ENCODE measurements around the gene CABLES1. TPM values are rescaled to one million over a fixed set of nuclear protein-coding genes. Genes with fewer than 3 reads are reported as not detected.

The CABLES1 gene
- polyA plus RNA-seq, 3 donors = 0.09 to 0.15 TPM; not detected in 1

GRCh38 chr18:23244401-23244800 is 109.1 kb downstream of the CABLES1 start:
- 89% methylated on average over 8 of the region's 12 CpGs for WGBS (ENCODE audit: insufficient coverage)
- no peak for DNase-seq

GRCh38 chr18:23245461-23245860 is 110.2 kb downstream of the CABLES1 start:
- Mint-ChIP-seq H3K27me3 (ENCODE audit: low read depth in 3 of 3) (peaks cover 0 to 4% (median 0%) of the 10 kb centered on the region in 3 donors), H3K4me3 (no peak overlapping the region), H3K9me3 (peaks cover 0 to 3% (median 0%) of the 10 kb centered on the region in 7 donors), H3K27ac (peak overlapping the region in 1 of 7 donors; percentile 16), H3K36me3 (no peaks in the 10 kb centered on the region), H3K4me1 (peaks cover 24% of the 10 kb centered on the region)
- TF ChIP-seq, protein P1, sequence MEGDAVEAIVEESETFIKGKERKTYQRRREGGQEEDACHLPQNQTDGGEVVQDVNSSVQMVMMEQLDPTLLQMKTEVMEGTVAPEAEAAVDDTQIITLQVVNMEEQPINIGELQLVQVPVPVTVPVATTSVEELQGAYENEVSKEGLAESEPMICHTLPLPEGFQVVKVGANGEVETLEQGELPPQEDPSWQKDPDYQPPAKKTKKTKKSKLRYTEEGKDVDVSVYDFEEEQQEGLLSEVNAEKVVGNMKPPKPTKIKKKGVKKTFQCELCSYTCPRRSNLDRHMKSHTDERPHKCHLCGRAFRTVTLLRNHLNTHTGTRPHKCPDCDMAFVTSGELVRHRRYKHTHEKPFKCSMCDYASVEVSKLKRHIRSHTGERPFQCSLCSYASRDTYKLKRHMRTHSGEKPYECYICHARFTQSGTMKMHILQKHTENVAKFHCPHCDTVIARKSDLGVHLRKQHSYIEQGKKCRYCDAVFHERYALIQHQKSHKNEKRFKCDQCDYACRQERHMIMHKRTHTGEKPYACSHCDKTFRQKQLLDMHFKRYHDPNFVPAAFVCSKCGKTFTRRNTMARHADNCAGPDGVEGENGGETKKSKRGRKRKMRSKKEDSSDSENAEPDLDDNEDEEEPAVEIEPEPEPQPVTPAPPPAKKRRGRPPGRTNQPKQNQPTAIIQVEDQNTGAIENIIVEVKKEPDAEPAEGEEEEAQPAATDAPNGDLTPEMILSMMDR (IDR thresholded peaks at IDR 0.05) = no peak
- Histone ChIP-seq H2AFZ (ENCODE audit: insufficient read depth, low read depth, low read length, poor library complexity, severe bottlenecking) (no peak overlapping the region), H3K9me3 (replicated peaks in 1 of 2; ENCODE audit: control insufficient read depth in 1 of 2, insufficient read depth in 1 of 2, low read length in 2 of 2) (no peaks in the 10 kb centered on the region), H3K27me3 (ENCODE audit: control insufficient read depth in 2 of 2, insufficient read depth in 2 of 2, low read length in 2 of 2) (no peaks in the 10 kb centered on the region), H3K27ac (ENCODE audit: low read depth in 1 of 2, low read length in 2 of 2) (no peak overlapping the region), H3K4me1 (ENCODE audit: control insufficient read depth in 1 of 2, insufficient read depth in 2 of 2, low read length in 2 of 2) (peaks cover 26% of the 10 kb centered on the region in 2 donors), H3K36me3 (replicated peaks in 1 of 2; ENCODE audit: control insufficient read depth in 1 of 2, insufficient read depth in 2 of 2, low read length in 2 of 2) (no peaks in the 10 kb centered on the region), H3K9ac (ENCODE audit: insufficient read depth, low read length, poor library complexity, severe bottlenecking) (no peak overlapping the region), H3K4me2 (replicated peaks; ENCODE audit: extremely low read depth, low read length, poor library complexity, severe bottlenecking) (no peak overlapping the region), H4K20me1 (ENCODE audit: insufficient read depth, low read length) (no peaks in the 10 kb centered on the region), H3K4me3 (replicated peaks in 1 of 3; ENCODE audit: low read depth in 2 of 3, low read length in 3 of 3) (no peak overlapping the region), H3K79me2 (ENCODE audit: insufficient read depth, low read length) (no peaks in the 10 kb centered on the region)
- DNase-seq = no peak
- WGBS (ENCODE audit: insufficient coverage) = 96% methylated on average over 3 of the region's 6 CpGs
- intact Hi-C loops (cut with micrococcal nuclease) = no loop called here

More at GRCh38 chr18:23244401-23244800, 109.1 kb downstream of the CABLES1 start:
- peak overlapping the region in 2 of 7 donors; percentile 60 to 65 for H3K27ac Mint-ChIP-seq
- Histone ChIP-seq H3K4me2 (replicated peaks; ENCODE audit: extremely low read depth, low read length, poor library complexity, severe bottlenecking) (no peak overlapping the region), H3K4me3 (replicated peaks in 1 of 3; ENCODE audit: low read depth in 2 of 3, low read length in 3 of 3) (no peak overlapping the region), H2AFZ (ENCODE audit: insufficient read depth, low read depth, low read length, poor library complexity, severe bottlenecking) (no peak overlapping the region), H3K79me2 (ENCODE audit: insufficient read depth, low read length) (no peaks in the 10 kb centered on the region), H3K27ac (ENCODE audit: low read depth in 1 of 2, low read length in 2 of 2) (no peak overlapping the region), H3K9me3 (replicated peaks in 1 of 2; ENCODE audit: control insufficient read depth in 1 of 2, insufficient read depth in 1 of 2, low read length in 2 of 2) (no peaks in the 10 kb centered on the region), H3K27me3 (ENCODE audit: control insufficient read depth in 2 of 2, insufficient read depth in 2 of 2, low read length in 2 of 2) (no peaks in the 10 kb centered on the region), H4K20me1 (ENCODE audit: insufficient read depth, low read length) (no peaks in the 10 kb centered on the region), H3K4me1 (ENCODE audit: control insufficient read depth in 1 of 2, insufficient read depth in 2 of 2, low read length in 2 of 2) (peaks cover 16 to 17% of the 10 kb centered on the region in 2 donors), H3K36me3 (replicated peaks in 1 of 2; ENCODE audit: control insufficient read depth in 1 of 2, insufficient read depth in 2 of 2, low read length in 2 of 2) (no peaks in the 10 kb centered on the region), H3K9ac (ENCODE audit: insufficient read depth, low read length, poor library complexity, severe bottlenecking) (no peak overlapping the region)
- no peak overlapping the region for H3K4me3 Mint-ChIP-seq
- peaks cover 15% of the 10 kb centered on the region for H3K4me1 Mint-ChIP-seq
- TF ChIP-seq, protein P1 (IDR thresholded peaks at IDR 0.05) = no peak
- peaks cover 0 to 2% (median 0%) of the 10 kb centered on the region in 7 donors for H3K9me3 Mint-ChIP-seq
- intact Hi-C loops (cut with micrococcal nuclease) = no loop called here
- H3K27me3 Mint-ChIP-seq (ENCODE audit: low read depth in 3 of 3) = peaks cover 0 to 3% (median 0%) of the 10 kb centered on the region in 3 donors
- H3K36me3 Mint-ChIP-seq = no peaks in the 10 kb centered on the region
